GM21786 (cell line): ENCODE data around the gene MPRIP.
"Not testable (repeated sequence)": the region's sequence is repeated elsewhere in the genome, so short reads cannot be mapped to it uniquely, and the experiment has no call there.

Source experiments
- ATAC-seq: cut with Tn5 transposase; IDR thresholded peaks from one replicate; pipeline ENCODE4 v1.9.1; 2021; ENCODE audit not compliant: unreplicated experiment

The MPRIP gene

DNA sequence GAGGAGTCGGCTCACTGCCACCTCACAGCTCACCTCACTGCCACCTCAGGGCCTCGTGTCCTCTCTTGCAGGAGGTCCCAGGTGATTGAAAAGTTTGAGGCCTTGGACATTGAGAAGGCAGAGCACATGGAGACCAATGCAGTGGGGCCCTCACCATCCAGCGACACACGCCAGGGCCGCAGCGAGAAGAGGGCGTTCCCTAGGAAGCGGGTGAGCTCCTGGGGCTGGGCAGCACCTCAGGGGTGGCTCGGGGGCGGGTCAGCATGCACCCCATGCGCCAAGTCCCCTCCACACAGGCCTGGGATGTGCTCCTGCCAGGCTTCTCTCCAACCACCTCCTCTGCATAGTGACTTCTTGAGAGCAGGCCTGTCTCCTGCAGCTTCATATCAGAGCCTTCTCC, 100.3 kb downstream of the MPRIP start:
- no peak for ATAC-seq

GRCh38 chr17:17143501-17143900, 101.2 kb downstream of the MPRIP start:
- ATAC-seq: no peak

DNA sequence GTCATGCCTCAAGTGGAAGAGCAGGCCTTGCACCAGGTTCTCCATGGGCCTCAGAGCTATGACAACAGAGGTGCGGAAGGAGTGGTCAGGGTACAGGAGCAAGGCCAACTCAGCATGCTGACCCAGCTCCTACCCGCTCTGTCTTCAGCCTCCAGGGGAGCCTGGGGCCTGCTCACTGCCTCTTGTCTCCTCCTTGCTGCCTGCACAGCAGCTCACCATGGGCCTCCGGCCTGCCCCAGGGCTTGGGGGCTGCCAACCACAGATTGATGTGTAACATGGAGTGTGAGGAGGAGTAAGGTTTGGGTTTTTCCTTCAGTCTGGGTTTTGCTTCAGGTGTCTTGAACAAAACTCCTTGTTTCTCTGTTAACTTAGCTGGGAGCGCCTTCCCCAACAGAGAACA, 101.8 kb downstream of the MPRIP start:
- ATAC-seq: no peak

- ATAC-seq: no peak
These were observed 102.8 kb downstream of the MPRIP start for GRCh38 chr17:17144916-17145665.

DNA sequence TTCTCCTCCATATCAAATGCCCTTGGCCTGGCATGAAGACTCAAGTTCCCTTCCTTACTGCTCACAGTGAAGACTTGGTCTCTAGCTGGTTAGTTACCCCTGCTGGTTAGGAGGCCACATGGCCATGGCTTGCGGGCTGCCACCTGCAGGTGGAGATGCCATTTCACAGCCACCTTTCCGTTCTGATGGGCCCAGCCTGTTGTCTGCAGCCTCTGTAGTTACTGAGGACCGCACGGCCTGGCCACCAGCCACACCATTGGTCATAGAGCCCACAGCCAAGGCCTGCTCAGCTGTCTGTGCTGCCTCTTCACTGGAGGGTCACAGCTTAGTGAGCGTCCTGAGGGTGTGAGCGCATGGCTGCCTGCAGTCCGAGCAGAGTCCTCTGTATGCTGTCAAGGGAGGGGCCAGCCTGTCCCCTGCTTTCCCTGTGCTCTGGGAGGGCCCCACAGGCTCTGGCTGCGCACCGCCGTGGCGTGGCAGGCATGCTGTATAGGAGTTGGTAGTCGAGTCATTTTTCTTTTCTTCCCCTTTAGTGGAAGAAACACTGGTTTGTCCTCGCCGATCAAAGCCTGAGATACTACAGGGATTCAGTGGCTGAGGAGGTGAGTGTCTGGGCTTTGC, 104.6 kb downstream of the MPRIP start:
- no peak for ATAC-seq

DNA sequence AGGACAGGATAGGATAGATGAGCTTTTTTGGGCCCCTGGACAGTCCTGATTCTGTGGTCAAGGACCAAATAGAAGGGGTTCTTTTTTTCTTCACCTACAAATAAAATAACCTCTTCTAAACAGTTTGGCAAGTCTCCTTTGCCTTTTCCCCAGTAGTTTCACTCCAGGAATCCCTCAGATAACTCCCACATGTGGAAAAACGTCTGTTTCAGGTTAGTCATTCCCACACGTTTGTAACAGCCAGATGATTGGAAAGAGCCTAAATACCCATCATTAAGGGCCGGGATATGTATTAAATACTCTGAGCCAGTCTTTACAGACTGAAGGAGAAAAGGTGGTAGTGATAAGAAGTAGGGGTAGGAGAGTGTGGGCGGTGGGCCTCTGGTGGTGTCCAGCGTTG, 105.6 kb downstream of the MPRIP start:
- no peak for ATAC-seq

DNA sequence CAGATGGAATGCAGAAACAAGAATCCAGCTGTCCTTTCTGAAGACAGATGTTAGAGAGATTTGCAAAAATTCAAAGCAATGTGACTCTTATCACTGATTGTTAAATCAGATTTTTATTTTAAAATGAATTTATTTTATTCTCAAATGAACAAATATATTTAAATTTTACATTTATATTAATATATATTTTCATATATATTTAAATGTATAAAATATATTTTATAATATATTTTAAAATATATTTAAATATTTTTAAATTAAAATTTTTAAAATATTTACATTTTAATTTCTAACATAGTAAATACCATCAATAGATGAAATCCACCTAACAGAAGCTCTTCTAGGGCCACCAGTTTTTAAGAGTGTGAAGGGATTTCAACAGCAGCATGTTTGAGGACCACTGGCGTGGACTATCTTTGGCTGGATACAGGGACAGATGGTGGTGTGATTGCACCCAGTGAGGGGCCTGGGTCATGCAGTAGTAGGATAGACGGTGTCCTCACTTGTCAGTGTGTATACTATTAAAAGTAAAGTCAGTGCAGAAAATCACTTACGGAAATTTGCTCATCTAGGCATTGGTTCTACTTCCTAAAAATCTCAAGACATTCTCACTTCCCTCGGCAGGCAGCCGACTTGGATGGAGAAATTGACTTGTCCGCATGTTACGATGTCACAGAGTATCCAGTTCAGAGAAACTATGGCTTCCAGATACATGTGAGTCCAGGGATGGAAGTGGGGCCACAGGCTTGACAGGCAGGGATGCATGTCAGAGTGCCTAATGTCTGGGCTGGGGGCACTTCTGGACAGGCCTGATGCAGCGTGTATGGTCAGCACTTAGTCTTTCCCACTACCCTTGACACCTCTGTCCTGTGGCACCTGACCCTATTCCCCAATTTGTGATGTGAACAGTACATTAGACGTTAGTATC, 107.5 kb downstream of the MPRIP start:
- no peak for ATAC-seq

- ATAC-seq: no peak
These were observed 108.2 kb downstream of the MPRIP start for GRCh38 chr17:17150448-17150800.

GRCh38 chr17:17151055-17151454, 108.8 kb downstream of the MPRIP start:
- ATAC-seq: no peak

DNA sequence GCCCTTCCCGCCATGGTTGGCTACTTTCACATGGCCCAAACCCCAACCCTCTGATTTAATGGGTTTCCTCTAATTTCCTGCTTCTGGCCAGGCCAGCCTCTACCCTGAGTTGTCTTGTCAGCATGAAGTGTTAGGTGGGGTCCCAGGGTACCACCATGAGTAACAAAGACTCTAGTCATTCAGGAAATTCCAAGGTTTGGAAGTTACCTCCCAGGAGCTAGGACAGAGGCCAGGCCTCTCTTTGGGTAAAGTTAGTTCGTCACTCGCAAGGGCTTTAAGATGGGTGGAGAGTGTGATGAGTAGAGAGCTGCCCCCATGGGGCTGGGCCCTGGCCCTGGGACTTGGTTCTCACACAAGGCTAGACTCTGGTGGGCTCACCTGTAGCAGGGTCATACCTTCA, 109.3 kb downstream of the MPRIP start:
- no peak for ATAC-seq

- ATAC-seq: no peak
These were observed 109.7 kb downstream of the MPRIP start for GRCh38 chr17:17151962-17152361.

DNA sequence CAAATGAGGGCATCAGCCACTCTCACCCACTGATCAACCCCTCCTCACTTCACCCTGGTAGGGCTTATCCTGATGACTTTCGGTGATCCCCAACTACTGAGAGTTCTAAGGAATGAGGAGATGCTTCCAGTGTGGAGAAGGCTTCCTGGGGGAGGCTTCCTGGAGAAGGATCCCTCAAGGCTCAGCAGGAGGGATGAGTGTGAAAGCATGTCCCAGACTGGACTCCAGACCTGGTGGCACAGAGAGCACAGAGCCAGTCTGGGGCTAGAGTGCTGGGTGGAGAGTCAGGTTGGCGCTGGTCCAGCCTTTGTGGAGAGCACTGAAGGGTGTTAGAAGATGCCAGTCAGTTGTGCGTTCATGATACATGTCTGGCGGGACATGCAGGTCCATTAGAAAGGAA, 110.1 kb downstream of the MPRIP start:
- no peak for ATAC-seq

DNA sequence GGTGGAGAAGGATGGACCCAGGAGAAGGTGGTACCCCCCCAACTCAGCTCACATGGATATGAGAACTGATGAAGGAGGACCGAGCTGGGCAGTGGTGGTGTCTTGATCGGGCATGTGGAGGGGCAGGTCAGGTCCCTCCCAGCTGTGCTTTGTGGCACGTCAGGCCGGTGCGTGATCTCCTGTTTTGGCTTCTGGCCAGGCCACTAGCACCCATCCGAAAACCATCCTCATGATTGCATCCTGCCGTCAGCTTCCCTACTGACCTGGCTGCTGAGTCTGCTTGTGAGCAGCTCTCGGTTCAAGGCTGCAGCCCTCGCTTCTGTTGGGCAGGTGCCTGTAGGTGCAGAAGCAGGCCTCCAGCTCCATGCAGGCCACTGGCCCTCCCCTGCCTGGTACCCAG, 110.8 kb downstream of the MPRIP start:
- no peak for ATAC-seq

- ATAC-seq: no peak
These were observed 111.5 kb downstream of the MPRIP start for GRCh38 chr17:17153709-17154108.

DNA sequence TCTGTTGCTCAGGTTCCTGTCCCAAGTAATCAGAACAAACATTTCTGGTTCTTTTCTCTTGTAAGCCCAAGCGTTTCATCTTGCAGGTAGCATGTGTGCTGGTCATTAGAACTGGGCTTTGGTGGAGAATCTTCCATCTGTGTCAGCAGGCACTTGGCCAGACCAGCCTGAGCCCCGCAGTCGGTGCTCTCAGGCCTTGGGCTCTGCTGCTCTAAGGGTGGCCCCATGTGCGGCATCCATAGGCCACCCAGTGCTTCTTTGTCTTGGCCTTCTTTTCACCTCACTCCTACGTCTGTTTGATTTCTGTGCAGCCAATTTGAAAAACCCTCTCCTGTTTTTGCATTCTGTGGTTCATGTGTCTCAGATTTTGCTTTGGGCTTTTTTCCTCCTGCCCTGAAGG, 112.3 kb downstream of the MPRIP start:
- ATAC-seq: no peak

GRCh38 chr17:17154981-17155380, 112.7 kb downstream of the MPRIP start:
- ATAC-seq: no peak

DNA sequence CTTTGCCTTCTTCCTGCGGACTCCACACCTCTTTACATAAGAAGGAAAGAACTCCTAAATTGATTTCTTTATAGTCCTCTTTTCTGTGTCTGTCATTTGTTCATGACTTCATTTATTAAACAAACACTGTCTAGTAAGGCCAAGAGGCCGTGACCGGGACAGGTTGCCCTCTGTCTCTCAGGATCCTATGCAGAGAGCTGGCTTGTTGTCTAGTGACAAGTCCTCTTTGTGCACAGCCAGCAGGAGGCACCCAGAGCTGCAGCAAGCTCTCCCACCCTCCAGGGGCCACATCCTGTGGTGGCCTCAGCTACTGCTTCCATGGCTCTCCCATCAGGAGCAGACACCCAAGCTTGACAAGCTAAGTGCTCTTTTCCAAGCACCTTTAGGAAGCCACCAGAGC, 113.3 kb downstream of the MPRIP start:
- no peak for ATAC-seq

DNA sequence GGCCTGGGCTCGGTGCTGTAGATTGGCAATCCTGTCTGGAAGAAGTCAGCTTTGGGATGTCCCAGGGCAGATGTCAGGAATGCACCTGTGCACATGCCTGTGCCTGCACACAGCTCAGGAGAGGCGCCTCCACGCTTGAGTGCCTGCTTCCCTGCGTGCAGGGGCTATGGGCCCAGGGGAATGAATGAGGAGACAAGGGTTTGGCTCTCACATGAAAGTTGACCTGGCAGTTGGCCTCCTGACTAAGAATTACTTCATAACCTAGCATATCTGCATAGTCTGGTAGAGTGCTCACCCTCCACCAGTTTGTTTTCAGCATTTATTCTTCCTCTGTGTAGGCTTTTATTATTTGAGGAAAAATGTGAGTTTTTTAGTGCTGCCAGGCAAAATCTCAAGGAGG, 113.8 kb downstream of the MPRIP start:
- no peak for ATAC-seq

- no peak for ATAC-seq
These were observed 114.3 kb downstream of the MPRIP start for GRCh38 chr17:17156511-17156910.

GRCh38 chr17:17157041-17157440, 114.8 kb downstream of the MPRIP start:
- no peak for ATAC-seq

- not testable (repeated sequence) for ATAC-seq
These were observed 116.2 kb downstream of the MPRIP start for GRCh38 chr17:17158506-17158905.

GRCh38 chr17:17159571-17159970, 117.3 kb downstream of the MPRIP start:
- ATAC-seq: no peak
